HG02970 (cell line): ENCODE data around the gene WIZ.

Source experiments
- ATAC-seq: cut with Tn5 transposase; IDR thresholded peaks from one replicate; pipeline ENCODE4 v1.9.1; 2021; ENCODE audit warnings: mild to moderate bottlenecking, moderate library complexity, moderate number of reproducible peaks; ENCODE audit not compliant: unreplicated experiment, low FRiP score

Gene WIZ

DNA sequence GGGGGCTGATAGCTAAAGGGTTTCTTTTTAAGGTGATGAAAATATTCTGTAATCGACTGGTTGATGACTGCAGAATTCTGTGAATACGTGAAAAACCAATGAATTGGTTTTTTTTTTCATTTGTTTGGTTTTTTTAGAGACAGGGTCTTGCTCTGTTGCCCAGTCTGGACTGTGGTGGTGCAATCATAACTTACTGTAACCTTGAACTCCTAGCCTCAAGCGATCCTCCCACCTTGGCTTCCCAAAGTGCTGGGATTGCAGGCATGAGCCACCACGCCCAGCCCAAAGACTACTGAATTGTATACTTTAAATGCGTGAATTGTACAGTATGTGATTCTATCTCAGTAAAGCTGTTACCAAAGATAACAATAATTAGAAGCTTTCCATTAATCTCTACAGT, 55.3 kb downstream of the WIZ start:
- no peak for ATAC-seq

- ATAC-seq, result no peak
Observed at GRCh38 chr19:15393963-15394362, 55.8 kb downstream of the WIZ start.

- ATAC-seq, result no peak
Observed at GRCh38 chr19:15390814-15391213, 58.9 kb downstream of the WIZ start.

DNA sequence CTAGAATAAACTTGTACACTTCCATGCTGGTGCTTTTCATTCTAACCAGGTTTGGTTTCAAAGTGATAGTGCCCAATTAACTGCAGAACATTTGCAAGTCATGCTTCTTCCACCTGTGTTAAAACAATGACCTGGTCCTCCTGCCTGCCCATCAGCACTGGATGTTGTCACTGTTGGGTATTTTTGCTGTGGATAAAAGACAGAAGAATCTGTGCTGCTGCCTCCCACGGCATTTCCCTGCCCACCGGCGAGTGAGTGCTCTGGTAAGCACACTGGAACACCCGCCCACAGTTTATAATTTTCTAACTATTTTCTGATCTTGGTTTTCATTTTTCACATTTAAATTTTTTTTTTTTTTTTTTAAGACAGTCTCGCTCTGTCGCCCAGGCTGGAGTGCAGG, 67.9 kb downstream of the WIZ start:
- no peak for ATAC-seq

- ATAC-seq, result no peak
Observed at GRCh38 chr19:15381429-15381828, 68.3 kb downstream of the WIZ start.

DNA sequence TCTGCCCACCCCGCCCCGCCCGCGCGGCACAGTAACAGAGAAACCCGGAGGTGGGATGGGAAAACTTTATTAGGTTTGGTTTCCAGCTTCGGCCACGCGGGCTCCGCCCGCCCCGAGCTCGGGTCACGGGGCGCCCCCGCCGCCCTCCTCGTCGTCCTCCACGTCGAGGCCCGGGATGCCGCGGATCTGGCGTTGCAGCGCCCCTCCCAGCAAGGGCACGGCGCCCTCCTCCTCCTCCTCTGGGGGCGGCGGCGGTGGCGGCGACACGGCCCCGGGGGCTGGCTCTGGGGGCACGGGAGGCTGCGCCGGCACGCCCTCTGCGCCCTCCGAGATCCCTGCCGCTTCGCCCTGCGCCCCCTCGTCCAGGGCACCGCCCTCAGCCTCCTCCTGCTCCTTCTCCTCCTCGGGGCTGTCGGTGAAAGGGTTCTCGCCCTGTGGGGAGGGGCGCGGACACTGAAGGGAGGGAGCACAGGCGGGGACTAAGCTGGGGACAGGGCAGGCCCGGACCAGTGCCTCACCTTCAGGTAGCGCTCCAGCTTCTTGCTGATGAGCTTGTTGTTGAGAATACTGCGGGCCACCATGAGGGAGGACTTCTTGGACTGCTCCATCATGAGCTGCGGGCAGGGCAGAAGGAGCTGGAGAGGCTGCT, 69.6 kb downstream of the WIZ start:
- peak; percentile 39 for ATAC-seq

DNA sequence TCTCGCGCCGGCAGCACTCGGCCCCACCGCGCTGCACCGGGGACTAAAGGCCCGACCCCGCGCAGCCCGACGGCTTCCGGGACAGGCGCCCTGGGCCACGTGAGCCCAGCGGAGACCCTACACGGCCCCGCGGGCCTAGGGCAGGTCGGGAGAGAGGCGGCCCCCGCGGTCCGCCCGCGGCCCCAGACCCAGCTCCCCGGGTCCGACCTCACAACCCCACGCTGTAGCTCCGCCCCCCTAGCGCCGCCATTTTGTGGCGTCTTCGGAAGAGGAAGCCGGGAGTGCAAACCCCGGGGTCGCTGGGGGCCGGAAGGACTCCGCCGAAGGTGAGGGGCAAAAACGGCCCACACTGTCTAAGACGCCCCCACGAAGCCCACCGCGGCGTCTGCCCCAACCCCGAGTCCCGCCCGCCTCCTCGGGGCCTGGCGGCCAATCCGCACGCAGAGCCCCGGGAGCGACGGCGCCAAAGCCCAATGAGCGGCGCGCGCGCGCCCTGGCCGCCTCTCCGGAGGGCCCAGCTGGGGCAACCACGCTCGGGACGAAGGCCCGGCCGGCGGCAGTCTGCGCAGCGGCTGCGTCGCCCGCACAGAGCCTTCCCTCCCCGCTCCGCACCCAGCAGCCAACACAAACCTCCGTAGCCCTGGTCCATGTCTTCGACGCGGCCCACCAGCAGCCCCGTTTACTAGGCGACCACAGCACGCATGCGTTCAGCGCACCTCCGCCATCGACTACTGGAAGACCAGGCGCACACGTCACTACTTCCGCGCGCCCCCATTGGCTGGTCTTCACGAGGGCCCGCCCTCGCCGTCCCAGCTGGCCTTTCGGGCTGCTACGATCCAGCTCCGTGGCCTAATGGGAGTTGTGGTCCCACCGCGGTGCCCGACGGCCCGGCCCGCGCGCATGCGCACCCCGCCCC, 70.4 kb downstream of the WIZ start, which contains the start of gene AKAP8:
TSS of gene AKAP8 (minus strand) at position 705 of the 916 bp plus-strand sequence. CDS start at position 649, 56 bp downstream.
- peak; percentile 89 for ATAC-seq

- ATAC-seq, result no peak
Observed at GRCh38 chr19:15378534-15379082, 71.1 kb downstream of the WIZ start.

- no peak for ATAC-seq
Observed at GRCh38 chr19:15374796-15375440, 74.8 kb downstream of the WIZ start.

- ATAC-seq, result no peak
Observed at GRCh38 chr19:15374105-15374651, 75.6 kb downstream of the WIZ start.

DNA sequence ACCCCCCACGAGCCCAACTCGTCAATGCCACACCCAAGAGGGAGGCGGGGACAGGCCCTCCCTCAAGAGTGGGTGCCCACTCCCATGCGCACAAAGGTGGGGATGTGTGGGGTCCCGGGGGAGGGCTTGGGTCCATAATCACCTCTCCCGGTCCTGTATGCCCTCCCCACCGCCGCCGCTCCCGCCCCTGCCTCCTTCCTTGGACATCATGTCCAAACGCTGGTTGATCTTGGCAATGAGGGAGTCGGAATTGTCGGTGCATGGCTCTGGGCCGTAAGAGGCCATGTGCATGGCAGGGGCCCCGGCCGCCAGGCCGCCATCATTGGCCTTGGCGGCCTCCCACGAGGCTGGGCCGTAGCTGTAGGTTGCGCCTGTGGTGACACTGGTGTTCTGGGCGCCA, 76.1 kb downstream of the WIZ start:
- no peak for ATAC-seq

DNA sequence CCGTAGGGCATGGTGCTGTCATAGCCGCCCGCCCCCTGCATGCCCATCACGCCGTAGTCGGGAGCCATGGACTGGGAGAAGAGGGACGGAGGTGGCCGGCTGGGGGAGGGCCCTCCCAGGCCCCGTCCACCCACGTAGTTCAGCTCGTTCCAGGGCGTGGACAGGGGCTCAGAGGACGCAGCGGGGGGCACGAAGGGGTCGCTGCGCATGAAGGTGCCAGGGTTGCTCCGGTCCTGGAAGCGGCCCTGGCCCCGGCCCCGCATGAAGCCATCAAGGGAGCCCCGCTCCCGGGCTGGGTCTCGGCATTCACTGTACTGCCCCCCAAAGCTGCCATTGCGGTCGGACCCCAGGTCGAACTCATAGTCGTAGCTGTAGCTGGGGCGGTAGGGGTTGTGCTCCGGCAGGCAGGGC, 76.9 kb downstream of the WIZ start:
- no peak for ATAC-seq

DNA sequence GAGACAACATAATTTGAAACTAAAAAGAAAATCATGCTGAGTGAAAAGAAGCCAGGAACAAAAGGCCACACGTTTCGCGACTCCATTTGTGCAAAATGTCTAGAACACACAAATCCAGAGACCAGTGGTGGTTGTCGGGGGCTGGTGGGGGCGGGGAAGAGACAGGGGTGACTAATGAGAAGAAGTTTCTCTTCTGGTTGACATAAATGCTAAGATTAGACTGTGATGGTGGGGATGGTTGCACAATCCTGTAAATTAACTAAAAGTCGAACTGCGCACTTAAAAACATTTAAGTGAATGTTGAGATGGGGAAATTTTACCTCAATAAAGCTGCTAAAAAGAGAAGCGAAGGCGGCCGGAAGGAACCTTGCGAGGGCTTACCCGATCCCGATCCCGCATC, 77.3 kb downstream of the WIZ start:
- no peak for ATAC-seq

DNA sequence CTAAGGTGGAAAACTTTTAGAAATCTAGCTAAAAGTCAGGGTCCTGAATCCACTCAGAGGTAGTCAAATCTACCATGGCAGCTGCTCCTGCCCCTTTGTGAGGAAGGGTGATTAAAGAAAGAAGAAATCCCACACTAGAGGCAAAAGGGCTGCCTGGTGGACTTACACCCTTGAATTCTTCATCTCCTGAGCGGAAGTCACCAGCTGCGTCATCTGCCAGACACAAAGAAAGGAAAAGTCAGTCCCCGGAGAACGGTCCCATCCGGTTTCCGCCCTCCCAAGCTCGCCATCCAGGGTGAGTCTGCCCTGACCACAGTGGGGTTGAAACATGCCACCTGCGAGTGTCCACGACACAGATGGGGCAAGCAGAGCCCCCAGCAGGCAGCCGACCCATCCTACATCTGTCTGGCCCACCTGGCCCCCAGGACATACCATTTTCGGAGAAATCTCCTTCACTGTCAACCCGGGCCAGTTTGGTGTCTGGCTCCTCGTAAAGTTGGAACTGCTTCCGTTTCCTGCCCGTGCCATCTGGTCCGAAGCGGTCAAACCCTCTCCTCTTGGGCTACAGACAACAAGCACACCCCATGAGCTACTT, 77.9 kb downstream of the WIZ start:
- ATAC-seq, result no peak

GRCh38 chr19:15371119-15371518, 78.6 kb downstream of the WIZ start:
- ATAC-seq, result no peak
